Stimulated activated CD8-positive, alpha-beta memory T cell treated with anti-CD3 and anti-CD28 coated beads, Interleukin-2, amount 100 ng/mL, for 48 hours (primary cell): ENCODE data around the gene GABBR1.
A peak's percentile ranks its signal among the peaks of the same experiment; 100 is the strongest.

Experiments used
- DNase-seq, 2 donors: peaks; one replicate each; pipeline ENCODE4 v3.0.0-alpha.2; 2020; ENCODE audit warnings: low read depth in 2 of 2

Gene GABBR1

DNA sequence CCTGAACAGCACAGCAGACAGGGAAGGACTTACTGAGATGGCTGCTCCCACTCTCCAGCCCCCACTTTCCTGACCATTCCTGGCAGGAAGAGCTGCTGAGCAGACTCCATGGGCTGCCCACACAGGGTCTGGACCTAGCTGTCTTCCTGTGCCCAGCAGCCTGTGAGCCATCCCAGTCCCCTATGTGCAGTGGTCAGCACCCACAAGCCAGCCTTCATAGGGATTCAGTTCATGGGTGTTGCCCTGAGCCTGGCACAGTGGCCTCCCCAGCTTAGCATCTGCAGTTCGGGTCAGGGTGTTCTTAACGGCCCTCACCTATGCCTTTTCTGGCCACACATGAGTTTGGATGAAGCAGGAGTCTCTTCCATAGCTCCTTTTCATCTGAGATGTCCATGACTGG is 105.4 kb downstream of the GABBR1 start:
- DNase-seq = no peak

DNA sequence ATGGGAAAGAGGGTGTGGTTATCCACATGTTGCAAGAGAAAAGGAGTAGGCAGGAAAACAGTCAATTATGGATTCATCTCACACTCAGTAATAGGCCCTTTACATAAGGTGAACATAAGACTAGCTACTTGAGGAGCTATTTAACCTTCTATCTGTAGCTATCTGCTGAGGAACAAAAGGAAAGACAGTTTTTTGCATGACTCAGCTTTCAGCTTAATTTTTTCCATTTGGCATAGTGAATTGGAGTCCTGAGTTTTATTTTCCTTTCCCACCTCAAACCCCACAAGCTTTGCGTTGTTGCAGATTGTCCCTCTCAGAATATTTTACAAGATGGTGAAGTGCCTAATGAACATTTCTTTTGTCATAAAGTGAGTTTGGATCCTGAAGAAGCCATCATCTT is 105.9 kb downstream of the GABBR1 start:
- no peak for DNase-seq

- DNase-seq = no peak
These were observed 107.7 kb downstream of the GABBR1 start for GRCh38 chr6:29525311-29525639.

DNA sequence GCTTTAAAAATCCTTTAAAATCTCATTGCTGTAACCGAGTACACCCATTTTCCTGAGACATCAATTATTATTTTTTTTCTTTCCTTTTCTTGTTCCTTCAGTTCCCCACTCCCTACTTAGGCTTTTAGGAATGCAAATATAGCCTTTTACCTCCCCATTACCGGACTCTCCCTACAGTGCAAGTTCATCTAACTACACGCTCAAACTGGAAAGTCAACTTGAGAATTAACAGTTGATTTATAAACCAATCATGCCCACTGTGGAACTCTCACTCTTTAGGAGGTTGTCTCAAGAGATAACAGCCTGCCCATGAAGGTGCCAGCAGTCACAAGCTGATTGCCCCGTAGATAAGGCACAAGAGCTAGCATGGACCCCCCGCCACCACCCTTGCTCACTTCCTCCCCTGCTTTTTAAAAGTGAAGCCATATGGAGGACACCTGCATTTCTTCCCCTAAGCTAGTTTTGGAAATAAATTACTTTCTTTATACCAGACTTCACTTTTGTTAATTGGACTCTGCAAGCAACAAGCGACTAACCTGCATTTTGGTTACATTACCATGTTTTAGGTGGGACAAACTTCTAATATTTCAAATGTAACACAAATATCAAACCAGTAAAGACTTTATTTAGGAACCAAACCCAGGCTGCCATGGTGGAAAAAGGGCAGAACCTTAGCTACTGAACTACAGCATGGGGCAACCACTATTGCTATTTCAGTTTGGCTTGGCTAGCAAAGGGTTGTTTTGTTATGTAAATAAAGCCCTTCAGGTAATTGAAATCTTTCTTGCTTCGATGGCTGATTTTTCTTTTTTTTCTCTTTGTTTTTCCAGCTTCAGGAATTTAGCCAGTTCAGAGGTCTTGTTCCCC is 108.3 kb downstream of the GABBR1 start:
- DNase-seq = no peak

DNA sequence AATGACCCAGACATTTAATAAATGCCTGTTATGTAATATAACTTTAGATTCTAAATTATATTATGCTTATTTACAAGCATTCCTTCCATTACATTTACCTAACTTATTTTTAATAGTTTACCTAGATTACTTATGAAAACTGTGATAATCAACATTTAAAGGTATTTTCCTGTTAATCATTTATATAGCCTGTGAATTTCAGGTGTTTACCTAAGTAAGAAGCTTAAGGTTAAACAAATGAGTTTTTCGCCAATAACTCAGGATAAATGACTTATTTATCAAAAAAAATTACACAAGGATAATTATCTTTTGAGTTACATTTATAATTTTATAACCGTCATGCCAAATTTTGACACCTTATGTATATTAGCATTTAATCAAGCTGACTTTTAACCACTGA is 108.9 kb downstream of the GABBR1 start:
- DNase-seq = no peak

DNA sequence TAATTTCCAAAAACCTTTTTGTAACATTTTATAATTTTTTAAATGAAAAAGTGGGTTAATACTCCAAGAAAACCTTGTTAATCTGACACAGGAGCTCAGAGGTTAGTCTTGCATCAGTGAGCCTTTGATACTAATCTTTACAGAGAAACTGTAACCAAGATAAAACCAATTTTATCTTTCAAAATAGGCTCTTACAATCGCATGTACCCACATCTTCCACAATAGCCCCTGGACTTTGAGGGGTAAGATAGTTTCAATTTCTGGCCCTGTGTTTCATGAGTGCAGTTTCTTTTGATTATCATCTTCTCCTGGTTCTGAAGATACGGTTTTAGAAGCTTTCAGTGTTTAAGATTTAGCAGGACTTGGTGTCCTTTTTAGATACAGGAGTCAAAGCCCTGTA is 110.8 kb downstream of the GABBR1 start:
- DNase-seq = no peak

DNA sequence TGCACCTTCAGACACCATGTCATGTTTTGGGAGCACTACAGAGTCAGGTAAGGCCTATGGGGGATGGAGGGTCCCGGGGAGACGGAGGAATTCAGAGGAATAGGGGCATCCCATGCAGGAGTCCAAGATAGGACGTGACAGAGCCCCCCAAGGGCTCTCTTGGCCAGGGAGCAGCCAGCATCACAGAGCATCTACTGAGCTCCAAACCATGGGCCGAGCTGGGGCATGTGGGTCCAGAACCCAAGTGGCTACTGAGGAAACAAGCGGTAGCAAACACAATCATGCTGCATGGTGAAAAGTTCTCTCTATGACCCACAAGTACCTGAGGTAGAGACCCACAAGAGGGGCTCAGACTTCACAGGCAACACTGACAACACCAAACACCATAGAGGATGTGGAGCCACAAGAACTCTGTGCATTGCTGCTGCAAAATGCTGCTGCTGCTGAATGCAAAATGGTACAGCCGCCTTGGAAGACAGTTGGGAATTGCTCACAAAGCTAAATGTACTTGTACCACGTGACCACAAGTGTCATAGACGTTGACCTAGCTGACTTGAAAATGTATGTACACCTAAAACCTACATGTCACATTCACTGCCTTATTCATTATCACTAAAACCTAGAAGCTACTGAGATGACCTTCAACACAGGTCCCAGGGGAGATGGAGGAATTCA is 111.8 kb downstream of the GABBR1 start:
- no peak for DNase-seq

DNA sequence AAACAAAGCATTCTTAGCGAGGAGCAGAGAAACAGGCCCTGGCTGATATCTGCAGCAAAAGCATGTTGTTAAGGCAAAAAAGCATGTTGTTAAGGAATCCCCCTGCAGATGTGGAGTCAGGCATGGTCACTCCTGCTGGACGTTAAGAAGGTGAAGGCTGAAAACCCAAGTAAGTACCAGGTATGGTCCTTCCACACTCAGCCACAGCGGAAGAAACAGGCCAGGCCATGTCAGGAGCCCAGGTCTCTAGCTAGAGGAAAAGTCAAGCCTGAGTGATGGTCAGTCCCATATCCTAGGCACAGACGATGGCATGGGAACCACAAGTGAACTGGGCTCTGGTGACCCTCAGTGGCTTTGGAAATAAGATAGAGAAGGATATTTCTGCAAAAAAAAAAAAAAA is 112.8 kb downstream of the GABBR1 start:
- no peak for DNase-seq

DNA sequence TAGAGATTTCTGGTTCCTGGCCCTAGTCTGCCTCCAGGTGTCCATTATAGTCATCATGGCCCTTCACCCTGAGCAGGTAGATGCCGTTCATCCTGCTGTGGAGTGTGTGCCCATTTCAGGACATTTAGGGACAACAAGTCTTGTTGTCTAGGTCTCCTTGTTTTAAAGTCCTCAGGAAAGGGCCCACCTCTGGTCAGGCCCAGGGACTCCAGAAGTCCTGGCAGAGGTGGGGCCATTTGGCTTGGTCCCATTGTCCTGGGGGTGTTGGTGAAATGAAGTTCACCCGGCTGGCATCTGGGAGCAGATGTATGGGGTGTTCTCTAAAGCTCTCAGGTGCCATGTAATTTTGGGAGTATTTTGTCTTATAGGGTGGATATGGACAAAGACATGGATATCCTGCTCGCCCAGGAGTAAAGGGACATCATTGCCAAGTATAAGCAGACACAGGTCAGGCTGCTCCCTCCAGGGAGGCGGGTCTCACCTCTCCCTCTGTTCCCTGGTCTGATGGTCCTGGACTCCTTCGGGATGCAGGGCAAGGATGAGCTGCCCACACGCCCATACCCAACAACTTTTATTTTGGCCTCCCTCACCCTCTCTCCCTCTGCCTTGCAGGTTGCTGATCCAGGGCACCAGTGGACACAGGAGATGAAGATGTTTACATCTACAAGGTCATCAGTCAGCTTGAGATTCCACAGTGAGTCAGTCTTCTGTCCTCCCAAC is 113.5 kb downstream of the GABBR1 start:
- no peak for DNase-seq

DNA sequence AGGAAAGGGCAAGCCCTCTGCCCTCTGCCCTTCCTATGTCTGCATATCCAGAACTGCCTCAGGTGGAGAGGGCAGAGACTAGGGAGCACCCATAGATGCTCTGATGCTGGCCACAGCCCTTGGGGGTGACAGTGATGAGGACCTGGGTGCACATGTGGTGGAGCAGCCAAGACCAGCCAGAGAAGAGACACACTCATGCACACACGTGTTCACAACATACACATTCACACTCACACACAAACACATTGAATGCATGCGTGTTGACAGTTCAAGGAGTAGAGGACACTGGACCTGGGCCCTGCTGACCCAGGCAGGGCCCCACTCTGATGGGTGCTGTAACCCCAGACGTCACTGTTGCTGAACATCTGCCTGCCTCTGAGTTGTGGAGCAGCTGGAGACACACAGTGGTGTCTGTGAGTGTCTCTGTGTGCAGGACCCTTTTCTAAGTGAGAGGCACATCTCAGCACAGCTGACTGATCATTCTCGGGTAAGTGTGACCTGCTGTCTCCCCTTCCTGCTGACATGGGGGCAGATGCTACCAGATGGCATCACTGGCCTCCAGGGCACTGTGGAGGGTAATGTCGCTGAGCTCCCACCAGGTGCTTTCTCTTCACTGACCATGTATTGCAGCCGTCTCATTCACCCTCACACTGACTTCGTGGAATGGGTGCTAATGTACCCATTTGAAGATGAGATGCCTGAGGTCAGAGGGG is 115.1 kb downstream of the GABBR1 start:
- no peak for DNase-seq

DNA sequence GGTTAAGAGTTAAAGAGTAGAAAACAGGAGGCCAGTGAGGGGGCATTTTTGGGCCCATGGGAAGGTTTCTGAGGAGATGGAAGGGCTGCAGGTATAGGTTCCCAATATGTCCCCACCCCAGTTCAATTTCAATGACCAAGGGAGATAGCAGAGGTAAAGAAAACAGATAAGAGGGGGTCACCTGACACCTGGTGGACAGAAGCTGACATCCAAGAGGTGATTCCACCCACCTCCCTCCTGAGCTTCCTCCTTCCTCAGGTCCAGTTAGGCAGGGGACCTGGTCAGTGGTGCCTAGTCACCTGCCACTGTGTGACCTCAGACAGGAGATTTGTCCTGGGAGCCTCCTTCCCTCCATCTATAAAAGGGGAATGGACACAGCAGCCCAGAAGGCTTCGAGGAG is 115.7 kb downstream of the GABBR1 start:
- DNase-seq = no peak

DNA sequence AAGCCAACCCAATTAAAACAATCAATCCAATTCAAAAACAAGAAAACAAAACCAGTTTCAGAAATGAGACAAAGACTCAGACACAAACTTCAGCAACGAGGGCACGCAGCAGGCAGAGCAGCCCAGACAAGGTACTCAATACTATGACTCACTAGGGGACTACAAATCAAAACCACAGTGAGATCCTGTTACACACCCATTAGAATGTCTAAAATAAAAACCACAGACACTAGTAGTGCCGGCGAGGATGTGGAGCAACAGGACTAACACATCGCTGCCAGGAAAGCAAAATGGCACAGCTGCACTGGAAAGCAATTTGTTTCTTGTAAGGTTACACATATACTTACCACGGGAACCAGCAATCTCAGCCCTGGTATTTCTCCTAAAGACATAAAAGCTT is 116.9 kb downstream of the GABBR1 start:
- DNase-seq = peak in 1 of 2 donors; percentile 5

- no peak for DNase-seq
These were observed 122.2 kb downstream of the GABBR1 start for GRCh38 chr6:29510746-29511300.

DNA sequence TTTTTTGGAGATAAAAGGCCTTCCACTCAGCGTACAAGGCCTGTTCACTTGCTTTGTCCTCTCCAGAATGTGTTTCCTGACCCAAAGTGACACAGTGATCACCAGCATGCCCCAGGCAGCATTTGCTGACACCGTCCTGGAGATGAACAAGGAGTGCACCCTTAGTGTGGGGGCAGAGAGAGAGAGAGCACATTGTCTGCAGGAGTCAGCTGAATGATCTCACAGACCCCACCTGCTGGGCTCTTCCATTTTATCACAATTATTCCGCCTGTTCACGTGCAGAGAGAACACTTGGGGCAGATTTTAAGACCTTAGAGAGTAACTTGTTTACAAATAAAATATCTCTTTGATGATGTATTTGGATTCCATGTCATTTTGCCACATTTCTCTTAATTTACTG is 122.8 kb downstream of the GABBR1 start:
- DNase-seq = no peak
